Measurements from ENCODE around the gene DLG4.

DNA sequence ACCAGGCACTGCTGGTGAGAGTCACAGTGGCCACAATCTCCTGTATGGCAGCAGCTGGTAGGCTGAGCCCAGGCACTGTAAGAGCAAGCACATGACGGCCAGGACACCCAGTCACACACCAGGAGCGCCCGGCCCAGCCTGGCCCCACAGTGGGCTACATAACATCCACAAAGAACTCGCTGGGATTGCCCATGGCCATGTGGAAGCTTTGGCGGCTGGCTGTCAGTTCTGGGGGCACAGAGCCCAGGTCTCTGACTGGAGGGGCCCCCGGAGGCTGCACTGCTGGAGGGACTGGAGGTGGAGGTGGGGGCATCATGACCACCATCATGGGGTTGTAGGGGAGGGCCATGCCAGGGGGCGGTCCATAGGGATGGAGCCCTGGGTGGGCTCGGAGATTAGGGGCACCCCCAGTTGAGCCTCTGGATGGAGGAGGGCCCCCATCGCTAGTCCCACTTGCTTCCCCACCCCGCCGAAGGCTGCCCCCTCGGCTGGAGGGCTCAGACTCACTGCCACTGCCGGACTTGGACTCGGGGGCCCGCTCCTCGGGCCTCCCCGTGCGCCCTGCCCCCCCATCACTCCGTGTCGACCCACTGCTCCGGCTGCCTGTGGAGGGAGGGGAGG, 6.2 kb upstream of the DLG4 start:
- TF ChIP-seq, protein P1, sequence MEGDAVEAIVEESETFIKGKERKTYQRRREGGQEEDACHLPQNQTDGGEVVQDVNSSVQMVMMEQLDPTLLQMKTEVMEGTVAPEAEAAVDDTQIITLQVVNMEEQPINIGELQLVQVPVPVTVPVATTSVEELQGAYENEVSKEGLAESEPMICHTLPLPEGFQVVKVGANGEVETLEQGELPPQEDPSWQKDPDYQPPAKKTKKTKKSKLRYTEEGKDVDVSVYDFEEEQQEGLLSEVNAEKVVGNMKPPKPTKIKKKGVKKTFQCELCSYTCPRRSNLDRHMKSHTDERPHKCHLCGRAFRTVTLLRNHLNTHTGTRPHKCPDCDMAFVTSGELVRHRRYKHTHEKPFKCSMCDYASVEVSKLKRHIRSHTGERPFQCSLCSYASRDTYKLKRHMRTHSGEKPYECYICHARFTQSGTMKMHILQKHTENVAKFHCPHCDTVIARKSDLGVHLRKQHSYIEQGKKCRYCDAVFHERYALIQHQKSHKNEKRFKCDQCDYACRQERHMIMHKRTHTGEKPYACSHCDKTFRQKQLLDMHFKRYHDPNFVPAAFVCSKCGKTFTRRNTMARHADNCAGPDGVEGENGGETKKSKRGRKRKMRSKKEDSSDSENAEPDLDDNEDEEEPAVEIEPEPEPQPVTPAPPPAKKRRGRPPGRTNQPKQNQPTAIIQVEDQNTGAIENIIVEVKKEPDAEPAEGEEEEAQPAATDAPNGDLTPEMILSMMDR (IDR thresholded peaks at IDR 0.05): no peak
- no peak for TF ChIP-seq POLR2A (IDR thresholded peaks at IDR 0.05)

All from Peyer's patch (tissue), 4 donors.